Brain microvascular endothelial cell (primary cell): ENCODE results near the gene C1QA.

ENCODE experiments used
- DNase-seq: peaks from one replicate; pipeline ENCODE4 v3.0.0-alpha.2; 2020
- H3K27ac ChIP-seq: fragments of 250-450 bp; sonication (Bioruptor Pico); 2 replicates; pipeline ENCODE4 v1.5.1; 2020; ENCODE audit warnings: mild to moderate bottlenecking, moderate library complexity
- H3K27me3 ChIP-seq: fragments of 250-450 bp; sonication (Bioruptor Pico); replicated peaks from 2 replicates; pipeline ENCODE4 v1.5.1; 2020; ENCODE audit warnings: mild to moderate bottlenecking
- H3K36me3 ChIP-seq: fragments of 250-450 bp; sonication (Bioruptor Pico); replicated peaks from 2 replicates; pipeline ENCODE4 v1.5.1; 2020; ENCODE audit warnings: mild to moderate bottlenecking
- H3K4me3 ChIP-seq: 2 replicates; pipeline ENCODE4 v1.5.1; 2011; ENCODE audit warnings: low read depth, mild to moderate bottlenecking, control low read depth, low read length, moderate library complexity
- CTCF ChIP-seq: IDR thresholded peaks from 2 replicates; pipeline ENCODE4 v1.5.1; 2011; ENCODE audit warnings: low read depth, mild to moderate bottlenecking, moderate library complexity, low read length, control low read depth, inconsistent platforms; ENCODE audit errors: missing control alignments
- in situ Hi-C: cut with HindIII; loops from 2 replicates; pipeline ENCODE4 v1.10.0; 2017; ENCODE audit warnings: low sequenced_read_pairs, low pct_ligation_motif_present

The C1QA gene

GRCh38 chr1:22650089-22650693, 13.8 kb downstream of the C1QA start:
- in situ Hi-C loops: no loop called here
- no peaks in the 10 kb centered on the region for H3K36me3 ChIP-seq
- no peak for DNase-seq
- peaks cover 16% of the 10 kb centered on the region for H3K27me3 ChIP-seq
- H3K27ac ChIP-seq: no peak overlapping the region
- no peak overlapping the region for H3K4me3 ChIP-seq
- TF ChIP-seq CTCF: no peak

GRCh38 chr1:22651941-22652856, 15.8 kb downstream of the C1QA start:
- H3K27me3 ChIP-seq: peaks cover 24% of the 10 kb centered on the region
- no peak overlapping the region for H3K4me3 ChIP-seq
- DNase-seq: no peak
- no peak overlapping the region for H3K27ac ChIP-seq
- in situ Hi-C loops: no loop called here
- no peaks in the 10 kb centered on the region for H3K36me3 ChIP-seq
- no peak for TF ChIP-seq CTCF

- DNase-seq: no peak
- no peak within 1 kb of the TSS for H3K4me3 ChIP-seq
- no peak within 1 kb of the TSS for H3K27ac ChIP-seq
- in situ Hi-C loops: no loop called here
- H3K36me3 ChIP-seq: no peaks in the 10 kb centered on the region
- peaks cover 24% of the 10 kb centered on the region for H3K27me3 ChIP-seq
- no peak for TF ChIP-seq CTCF
Observed at GRCh38 chr1:22652881-22653316, 16.5 kb downstream of the C1QA start, which contains the start of gene C1QB. Gene C1QB (plus strand): TSS chr1:22653236. CDS start chr1:22659463, 6,227 bp downstream.

GRCh38 chr1:22654692-22655091, 18.3 kb downstream of the C1QA start:
- TF ChIP-seq CTCF: peak; percentile 47
- no peak overlapping the region for H3K4me3 ChIP-seq
- no peak overlapping the region for H3K27ac ChIP-seq
- in situ Hi-C loops: no loop called here
- peaks cover 24% of the 10 kb centered on the region for H3K27me3 ChIP-seq
- H3K36me3 ChIP-seq: no peaks in the 10 kb centered on the region
- no peak for DNase-seq

GRCh38 chr1:22658385-22659163, 22.1 kb downstream of the C1QA start:
- peak; percentile 39 for TF ChIP-seq CTCF
- H3K27me3 ChIP-seq: peaks cover 18% of the 10 kb centered on the region
- in situ Hi-C loops: no loop called here

More at GRCh38 chr1:22658385-22659163, 22.1 kb downstream of the C1QA start:
- Histone ChIP-seq H3K4me3 (no peak overlapping the region), H3K36me3 (no peaks in the 10 kb centered on the region), H3K27ac (no peak overlapping the region)
- no peak for DNase-seq
